GM08714 (cell line): Measurements from ENCODE around the gene RAB36.
A peak's percentile ranks its signal among the peaks of the same experiment; 100 is the strongest.

Experiments used
- H3K4me3 ChIP-seq: fragments of 200-500 bp; sonication (Bioruptor generic); 2 replicates; pipeline ENCODE4 v1.5.1; 2014; ENCODE audit warnings: mild to moderate bottlenecking, low read length, inconsistent platforms
- ZNF274 ChIP-seq: IDR thresholded peaks from 2 replicates; pipeline ENCODE4 v1.6.1; 2012; ENCODE audit warnings: mild to moderate bottlenecking, low read depth, low read length

Gene RAB36

DNA sequence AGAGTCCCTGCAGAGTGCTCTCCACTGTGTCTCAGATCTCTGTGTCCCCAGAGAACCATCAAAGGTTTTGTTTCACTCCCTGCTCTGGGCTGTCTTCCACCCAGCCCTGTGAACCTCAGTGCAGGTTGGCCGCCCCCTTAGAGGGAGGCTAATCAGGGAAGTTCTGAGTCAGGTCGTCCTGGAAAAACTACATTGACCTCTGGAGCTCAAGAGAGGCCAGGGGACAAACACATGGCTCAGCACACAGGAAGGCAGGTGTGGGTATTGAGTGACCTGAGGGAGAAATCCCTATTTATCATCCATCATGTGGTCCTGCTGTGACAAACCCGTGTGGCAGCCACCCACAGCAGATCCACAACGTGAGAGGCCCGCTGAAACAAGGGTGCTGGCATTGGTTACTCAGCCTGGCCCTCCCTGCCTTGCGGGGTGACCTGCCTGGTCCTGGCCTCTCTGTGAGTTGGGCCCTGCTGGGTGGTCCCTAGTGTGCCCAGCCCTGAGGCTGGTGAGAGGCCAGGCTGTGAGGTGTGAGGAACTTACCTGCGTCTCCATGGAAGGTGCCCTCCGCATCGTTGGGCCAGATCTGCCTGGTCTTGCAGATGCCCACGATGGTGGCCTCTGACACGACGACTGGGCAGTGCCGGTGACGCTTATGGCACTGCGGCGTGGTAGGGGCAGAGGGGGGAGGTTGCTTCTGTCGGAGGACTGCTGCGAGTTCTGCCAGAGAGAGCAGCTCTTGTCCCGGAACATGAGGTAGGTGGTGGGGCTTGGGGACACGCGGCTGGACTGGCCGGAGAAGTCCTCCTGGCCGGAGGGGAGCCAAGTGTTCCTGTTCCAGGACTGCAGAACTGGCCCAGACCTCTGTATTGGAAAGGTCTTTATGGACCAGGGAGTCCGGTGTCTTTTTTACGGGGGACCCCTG lies 34.4 kb downstream of the RAB36 start:
- H3K4me3 ChIP-seq, result peak overlapping the region; percentile 30; the same call in 1 of the 2 replicates
- no peak for TF ChIP-seq ZNF274

DNA sequence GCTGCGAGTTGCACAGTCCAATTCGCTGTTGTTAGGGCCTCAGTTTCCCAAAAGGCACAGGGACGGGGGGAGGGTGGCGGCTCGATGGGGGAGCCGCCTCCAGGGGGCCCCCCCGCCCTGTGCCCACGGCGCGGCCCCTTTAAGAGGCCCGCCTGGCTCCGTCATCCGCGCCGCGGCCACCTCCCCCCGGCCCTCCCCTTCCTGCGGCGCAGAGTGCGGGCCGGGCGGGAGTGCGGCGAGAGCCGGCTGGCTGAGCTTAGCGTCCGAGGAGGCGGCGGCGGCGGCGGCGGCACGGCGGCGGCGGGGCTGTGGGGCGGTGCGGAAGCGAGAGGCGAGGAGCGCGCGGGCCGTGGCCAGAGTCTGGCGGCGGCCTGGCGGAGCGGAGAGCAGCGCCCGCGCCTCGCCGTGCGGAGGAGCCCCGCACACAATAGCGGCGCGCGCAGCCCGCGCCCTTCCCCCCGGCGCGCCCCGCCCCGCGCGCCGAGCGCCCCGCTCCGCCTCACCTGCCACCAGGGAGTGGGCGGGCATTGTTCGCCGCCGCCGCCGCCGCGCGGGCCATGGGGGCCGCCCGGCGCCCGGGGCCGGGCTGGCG lies 35.1 kb downstream of the RAB36 start, which contains the start of gene BCR:
TSS of gene BCR (plus strand) at position 209 of the 592 bp plus-strand sequence. CDS start 452 bp downstream, outside the sequence.
- TF ChIP-seq ZNF274, result no peak
- peak within 1 kb of the TSS; percentile 67 for H3K4me3 ChIP-seq

DNA sequence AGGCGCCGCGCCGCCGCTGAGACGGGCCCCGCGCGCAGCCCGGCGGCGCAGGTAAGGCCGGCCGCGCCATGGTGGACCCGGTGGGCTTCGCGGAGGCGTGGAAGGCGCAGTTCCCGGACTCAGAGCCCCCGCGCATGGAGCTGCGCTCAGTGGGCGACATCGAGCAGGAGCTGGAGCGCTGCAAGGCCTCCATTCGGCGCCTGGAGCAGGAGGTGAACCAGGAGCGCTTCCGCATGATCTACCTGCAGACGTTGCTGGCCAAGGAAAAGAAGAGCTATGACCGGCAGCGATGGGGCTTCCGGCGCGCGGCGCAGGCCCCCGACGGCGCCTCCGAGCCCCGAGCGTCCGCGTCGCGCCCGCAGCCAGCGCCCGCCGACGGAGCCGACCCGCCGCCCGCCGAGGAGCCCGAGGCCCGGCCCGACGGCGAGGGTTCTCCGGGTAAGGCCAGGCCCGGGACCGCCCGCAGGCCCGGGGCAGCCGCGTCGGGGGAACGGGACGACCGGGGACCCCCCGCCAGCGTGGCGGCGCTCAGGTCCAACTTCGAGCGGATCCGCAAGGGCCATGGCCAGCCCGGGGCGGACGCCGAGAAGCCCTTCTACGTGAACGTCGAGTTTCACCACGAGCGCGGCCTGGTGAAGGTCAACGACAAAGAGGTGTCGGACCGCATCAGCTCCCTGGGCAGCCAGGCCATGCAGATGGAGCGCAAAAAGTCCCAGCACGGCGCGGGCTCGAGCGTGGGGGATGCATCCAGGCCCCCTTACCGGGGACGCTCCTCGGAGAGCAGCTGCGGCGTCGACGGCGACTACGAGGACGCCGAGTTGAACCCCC lies 35.8 kb downstream of the RAB36 start:
- H3K4me3 ChIP-seq, result peak overlapping the region; percentile 67
- TF ChIP-seq ZNF274, result no peak

DNA sequence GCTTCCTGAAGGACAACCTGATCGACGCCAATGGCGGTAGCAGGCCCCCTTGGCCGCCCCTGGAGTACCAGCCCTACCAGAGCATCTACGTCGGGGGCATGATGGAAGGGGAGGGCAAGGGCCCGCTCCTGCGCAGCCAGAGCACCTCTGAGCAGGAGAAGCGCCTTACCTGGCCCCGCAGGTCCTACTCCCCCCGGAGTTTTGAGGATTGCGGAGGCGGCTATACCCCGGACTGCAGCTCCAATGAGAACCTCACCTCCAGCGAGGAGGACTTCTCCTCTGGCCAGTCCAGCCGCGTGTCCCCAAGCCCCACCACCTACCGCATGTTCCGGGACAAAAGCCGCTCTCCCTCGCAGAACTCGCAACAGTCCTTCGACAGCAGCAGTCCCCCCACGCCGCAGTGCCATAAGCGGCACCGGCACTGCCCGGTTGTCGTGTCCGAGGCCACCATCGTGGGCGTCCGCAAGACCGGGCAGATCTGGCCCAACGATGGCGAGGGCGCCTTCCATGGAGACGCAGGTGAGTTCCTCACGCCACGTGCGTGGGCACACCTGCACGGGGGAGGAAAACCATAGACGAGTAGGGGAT lies 36.5 kb downstream of the RAB36 start:
- TF ChIP-seq ZNF274, result no peak
- peak overlapping the region; percentile 67 for H3K4me3 ChIP-seq

DNA sequence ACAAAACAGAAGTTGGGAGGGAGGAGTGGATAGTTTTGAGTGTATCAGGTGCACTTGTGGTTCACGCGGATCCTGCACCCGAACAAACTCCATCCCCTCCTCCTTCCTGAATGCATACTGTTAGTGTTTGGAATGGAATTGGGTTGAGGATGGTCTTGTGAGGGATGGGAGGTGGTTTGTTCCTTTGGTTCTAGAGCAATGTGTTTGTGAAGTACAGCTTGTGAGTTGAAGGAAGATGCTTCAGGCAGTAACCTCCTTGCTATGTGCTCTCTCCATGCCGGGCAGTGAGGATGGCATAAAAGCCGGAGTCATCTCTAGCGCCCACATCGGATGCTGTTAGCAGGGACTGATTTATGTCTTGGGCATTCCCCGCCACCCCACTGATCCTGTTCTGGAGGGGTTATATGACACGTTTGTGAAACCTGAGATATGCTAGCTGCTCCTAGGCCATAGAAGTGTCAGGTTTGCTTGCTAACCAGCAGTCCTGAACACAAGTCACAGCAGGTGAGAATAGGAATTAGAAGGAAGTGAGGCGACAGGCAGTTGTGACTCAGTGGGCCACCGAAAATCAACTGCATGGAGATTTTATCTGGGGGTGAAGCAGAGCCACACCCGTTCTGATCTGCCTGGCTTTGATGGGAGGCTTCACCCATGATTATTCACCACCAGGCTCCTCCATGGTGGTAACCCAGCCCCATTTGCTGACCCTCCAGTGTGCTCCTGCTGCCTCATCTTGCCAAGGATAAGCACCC lies 37.2 kb downstream of the RAB36 start:
- TF ChIP-seq ZNF274, result no peak

DNA sequence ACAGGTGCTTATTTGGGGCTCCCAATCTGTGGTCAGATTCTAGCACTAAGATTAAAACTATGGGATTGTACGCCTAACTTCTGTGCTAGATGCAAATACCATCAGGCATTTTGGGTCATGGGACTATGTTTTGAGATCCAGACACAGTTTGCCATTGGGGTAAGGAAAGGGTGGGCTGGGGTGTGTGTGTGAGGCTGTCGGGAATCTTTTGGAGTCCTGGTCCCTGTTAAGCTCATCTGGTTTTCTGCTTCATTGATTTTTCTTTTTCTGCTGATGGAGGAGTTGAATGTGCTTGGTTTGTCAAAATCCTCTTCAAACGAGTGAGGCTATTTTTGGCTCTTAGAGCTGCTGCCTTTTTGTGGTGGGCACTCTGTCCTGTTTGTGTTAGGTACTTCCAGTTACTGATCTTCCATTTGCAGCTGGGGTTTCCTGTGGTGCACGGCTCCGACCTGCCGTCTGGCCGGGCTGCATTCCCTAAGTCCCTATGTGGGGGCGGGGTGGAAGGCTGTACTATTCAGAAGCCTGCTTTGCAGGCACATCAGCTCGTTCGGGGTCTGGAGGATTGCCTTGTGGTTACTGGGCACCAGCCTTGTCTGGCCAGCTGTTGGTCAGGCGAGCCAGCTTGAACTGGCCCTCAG lies 37.9 kb downstream of the RAB36 start:
- peak overlapping the region; percentile 67 for H3K4me3 ChIP-seq
- no peak for TF ChIP-seq ZNF274

More for the DNA sequence above, 37.2 kb downstream of the RAB36 start:
- H3K4me3 ChIP-seq, result peak overlapping the region; percentile 67

DNA sequence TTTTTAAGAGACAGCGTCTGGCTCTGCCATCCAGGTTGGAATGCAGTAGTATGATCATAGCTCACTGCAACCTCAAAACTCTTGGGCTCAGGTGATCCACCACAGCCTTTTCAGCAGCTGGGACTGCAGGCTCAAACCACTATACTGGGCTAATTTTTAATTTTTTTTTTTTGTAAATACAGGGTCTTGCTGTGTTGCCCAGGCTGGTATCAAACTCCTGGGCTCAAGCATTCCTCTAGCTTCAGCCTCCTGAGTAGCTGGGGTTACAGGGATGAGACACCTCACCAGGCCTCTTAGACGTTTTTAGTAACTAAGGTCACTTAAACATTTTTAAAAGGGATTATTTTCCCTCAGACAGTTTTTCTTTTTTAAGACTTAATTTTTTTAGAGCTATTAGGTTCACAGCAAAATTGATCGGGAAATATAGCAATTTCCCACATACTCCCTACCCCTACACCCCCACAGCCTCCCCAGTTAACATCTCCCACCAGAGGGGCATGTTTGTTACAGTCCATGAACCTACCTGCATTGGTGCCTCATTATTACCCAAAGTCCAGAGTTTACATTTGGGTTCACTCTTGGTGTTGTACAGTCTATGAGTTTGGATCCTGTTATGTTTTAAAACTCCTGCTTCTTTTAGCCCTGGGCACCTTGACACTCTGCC lies 39.0 kb downstream of the RAB36 start:
- no peak for TF ChIP-seq ZNF274
- H3K4me3 ChIP-seq, result peak overlapping the region; percentile 67; the same call in 1 of the 2 replicates

DNA sequence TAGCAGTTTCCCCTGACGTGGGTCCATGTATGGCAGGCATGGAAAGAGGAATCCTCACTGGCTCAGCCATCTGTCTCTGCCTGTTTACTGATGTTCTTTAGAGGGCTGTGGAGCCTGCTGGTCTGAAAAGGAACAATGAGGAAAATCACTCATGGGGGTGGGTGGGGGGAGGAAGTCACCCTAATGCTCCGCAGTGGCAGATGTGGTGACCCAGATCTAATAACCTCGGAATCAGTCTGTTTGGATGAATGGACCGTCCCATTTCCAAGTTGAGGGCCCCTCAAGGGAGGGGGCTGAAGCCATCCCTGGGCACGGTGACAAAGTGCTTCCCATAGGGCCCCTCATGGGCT lies 39.5 kb downstream of the RAB36 start:
- H3K4me3 ChIP-seq, result no peak overlapping the region
- TF ChIP-seq ZNF274, result no peak

DNA sequence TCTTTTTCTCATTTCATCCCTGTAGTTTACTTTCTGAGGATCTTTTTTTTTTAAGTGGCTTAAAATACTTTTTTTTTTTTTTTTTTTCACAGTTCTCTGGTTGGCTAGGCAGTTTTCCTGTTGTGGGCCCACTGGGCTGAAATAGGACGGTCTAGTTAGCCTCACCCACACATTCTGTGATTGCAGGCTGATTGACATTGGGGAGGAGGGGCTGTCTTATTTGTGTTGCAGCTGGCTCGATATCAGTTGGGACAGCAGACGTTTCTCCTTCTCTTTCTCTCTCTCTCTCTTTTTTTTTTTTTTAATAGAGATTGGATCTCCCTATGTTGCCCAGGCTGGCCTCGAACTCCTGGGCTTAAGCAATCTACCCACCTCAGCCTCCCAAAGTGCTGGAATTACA lies 41.9 kb downstream of the RAB36 start:
- no peak overlapping the region for H3K4me3 ChIP-seq
- no peak for TF ChIP-seq ZNF274

DNA sequence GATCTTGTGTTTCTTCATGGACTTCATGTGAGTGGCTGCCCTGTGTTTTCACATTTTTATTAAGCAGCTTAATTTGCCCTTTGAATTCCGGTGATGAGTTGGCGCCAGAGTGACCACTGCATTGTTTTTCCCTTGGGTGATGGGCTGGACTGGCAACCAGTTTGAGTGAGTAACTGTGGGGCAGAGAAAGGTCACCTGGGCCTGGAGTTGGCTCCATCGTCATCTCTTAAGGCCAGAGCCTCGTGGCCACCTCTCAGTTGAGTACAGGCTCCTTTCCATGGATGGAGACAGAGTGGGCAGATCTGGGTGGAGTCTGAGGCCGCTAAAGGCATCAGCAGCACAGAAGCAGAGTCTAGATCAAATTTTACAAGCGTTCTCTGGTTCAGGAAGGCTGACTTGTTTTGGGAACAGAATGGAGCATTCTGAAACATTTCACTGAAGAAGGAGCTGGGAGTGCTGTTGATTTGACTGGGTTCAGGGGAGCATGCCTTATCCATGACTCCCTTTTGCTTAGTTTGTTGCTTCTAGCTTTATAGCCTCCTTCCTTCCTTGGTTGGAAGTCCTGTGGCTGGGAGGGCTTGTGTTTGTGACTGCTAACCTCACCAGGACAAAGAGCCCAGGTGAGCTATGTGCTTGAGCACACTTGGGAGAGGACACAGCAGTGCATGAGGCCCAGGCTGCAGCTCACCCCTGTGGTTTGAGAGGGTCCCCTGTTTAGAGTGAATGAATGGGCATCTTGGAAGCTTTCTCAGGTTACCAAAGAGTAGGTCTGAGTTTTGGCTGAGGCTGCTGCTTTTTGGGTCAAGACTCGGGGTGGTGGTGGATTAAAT lies 42.8 kb downstream of the RAB36 start:
- TF ChIP-seq ZNF274, result no peak
- no peak overlapping the region for H3K4me3 ChIP-seq

DNA sequence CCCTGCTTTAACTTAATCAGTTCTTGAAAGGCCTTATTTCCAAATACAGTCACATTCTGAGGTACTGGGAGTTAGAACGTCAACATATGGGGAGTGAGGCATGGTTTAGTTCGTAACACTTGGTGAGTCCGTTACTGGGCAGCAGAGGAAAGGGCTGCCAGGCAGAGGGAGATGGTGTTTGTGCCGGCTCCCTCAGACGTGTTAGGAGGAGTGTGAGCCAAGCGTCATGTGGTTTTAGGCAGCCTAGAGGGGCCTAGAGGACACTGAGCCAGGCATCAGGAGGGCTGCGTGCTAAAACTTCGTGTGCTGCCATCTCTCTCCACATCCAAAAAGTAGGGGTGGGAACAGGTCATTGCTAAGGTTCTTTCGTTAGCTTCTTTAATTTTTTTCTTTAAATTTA lies 45.2 kb downstream of the RAB36 start:
- no peak overlapping the region for H3K4me3 ChIP-seq
- no peak for TF ChIP-seq ZNF274

DNA sequence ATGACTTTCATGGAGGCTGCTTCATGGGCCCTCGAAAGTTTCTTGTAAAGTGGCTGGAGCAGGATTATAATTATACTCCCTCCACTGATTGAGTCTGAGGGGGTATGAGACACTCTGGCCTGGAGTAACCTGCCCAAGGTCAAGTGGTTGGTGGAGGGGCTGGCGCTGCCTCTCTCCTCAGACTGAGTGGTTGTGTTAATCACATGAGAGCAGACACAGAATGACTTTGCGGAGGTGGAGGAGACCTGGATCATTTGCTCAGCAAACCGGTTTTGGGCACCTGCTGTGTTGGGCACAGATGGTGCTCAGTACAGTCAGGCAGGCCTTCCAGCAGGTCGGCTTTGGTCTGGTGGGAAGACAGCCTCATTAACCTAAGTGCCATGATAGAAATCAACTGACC lies 46.9 kb downstream of the RAB36 start:
- TF ChIP-seq ZNF274, result no peak
- no peak overlapping the region for H3K4me3 ChIP-seq
